NCI-H460 (cell line): Measurements from ENCODE around the gene TTYH3. TPM values are rescaled to one million over a fixed set of nuclear protein-coding genes. Genes with fewer than 3 reads are reported as not detected.
"Not testable (repeated sequence)": the region's sequence is repeated elsewhere in the genome, so short reads cannot be mapped to it uniquely, and the experiment has no call there.

ENCODE experiments used
- DNase-seq: peaks from one replicate; pipeline ENCODE4 v3.0.0-alpha.2; 2016; ENCODE audit warnings: low read depth; ENCODE audit errors: extremely low read depth
- total RNA-seq: library from RNA; depleted of rRNA; stranded (reverse); fragments of >200 nt; shearing (Covaris generic); gene quantifications from 2 replicates; pipeline ENCODE4 v1.2.3, GENCODE V29; 2014

Gene TTYH3
- total RNA-seq, 1 experiment from 2014 or later: 6.0 TPM

- DNase-seq: no peak
These were observed 28.7 kb downstream of the TTYH3 start for GRCh38 chr7:2660359-2661095.

DNA sequence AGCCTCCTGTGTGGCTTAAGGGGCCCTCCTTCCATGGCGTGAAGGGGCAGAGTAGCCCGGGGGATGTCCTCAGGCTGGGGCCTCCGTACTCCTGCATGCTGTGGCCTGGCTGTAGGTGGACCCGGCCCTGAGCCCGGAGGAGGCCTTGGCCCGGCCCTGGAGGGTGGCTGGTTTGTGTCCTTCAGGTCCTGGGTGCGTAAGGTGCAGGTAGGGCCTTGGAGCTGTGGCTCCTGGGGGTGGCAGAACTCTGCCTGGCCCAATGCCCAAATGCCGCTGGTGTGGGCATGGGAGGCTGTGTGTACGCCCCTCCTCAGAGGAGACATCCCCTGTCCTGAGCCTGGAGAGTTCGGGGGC lies 29.3 kb downstream of the TTYH3 start:
- DNase-seq: no peak

DNA sequence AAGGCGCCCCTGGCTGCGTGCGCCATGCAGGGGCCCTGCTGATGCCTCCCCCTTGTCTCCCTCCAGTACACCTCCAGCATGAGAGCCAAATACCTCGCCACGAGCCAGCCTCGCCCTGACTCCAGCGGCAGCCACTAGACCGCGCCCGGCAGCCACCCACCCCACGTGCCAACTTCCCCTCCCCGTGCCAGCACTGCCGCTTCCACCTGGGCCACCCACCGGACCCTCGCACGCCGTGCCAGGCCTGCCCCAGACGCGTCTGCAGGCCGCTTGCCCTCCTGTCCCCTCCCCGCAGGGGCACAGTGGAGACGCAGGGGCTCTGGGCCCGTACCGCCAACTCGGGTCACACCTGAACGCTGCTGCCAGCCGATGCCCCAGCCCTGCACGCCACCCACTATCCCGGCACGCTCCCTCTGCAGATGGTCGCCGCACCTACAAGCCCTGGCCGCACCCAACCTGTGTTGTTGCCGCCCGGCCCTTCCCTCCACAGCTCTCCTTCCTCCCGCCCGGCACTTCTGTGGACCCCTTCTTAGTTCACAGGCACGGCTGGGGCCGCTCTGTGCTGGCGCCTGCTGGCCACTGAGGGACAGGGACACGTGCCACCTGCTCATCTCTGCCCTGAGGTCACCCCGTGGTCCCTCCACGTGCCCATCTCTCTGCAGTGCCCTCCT lies 30.0 kb downstream of the TTYH3 start:
- DNase-seq: no peak

GRCh38 chr7:2662273-2663120 lies 30.7 kb downstream of the TTYH3 start:
- no peak for DNase-seq

GRCh38 chr7:2663121-2663886 lies 31.5 kb downstream of the TTYH3 start:
- DNase-seq: no peak

- no peak for DNase-seq
These were observed 32.2 kb downstream of the TTYH3 start for GRCh38 chr7:2663960-2664359.

- no peak for DNase-seq
These were observed 33.6 kb downstream of the TTYH3 start for GRCh38 chr7:2665359-2665791.

DNA sequence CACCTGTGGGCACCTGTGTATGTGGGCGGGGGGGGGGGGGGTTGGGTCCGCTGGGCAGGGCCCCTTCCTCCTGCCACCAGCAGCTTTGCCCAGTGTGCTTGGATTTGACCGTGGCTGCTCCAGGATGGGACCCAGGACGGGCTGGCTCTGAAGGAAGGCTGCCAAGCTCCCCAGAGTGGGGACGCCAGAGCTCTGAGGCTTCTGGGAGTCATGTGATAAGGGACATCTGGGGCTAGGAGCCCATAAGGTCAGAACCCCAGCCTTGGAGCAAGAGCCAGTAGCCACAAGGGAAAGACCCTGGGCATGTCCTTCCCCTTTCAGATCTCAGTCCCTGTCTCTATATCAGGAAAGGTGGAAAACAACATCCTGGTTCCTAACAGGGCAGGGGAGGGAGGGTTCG lies 34.4 kb downstream of the TTYH3 start:
- no peak for DNase-seq

- DNase-seq: no peak
These were observed 34.9 kb downstream of the TTYH3 start for GRCh38 chr7:2666588-2667250.

GRCh38 chr7:2667843-2668242 lies 36.1 kb downstream of the TTYH3 start:
- DNase-seq: no peak

DNA sequence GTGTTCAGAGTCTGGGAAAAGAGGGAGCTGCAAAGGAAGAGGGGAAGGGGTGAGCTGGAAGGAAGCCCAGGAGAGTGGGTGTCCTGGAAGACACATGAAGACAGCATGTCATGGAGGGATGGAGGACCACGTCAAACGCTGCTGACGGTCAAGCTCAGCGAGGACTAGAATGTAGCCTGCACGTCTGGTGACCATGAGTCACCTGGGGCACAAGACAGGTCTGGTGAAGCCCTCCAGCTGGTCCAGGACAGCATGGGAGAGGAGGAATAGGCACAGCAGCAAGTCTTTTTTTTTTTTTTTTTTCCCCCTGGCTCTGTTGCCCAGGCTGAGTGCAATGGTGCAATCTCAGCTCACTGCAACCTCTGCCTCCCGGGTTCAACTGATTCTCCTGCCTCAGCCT lies 36.6 kb downstream of the TTYH3 start:
- no peak for DNase-seq

DNA sequence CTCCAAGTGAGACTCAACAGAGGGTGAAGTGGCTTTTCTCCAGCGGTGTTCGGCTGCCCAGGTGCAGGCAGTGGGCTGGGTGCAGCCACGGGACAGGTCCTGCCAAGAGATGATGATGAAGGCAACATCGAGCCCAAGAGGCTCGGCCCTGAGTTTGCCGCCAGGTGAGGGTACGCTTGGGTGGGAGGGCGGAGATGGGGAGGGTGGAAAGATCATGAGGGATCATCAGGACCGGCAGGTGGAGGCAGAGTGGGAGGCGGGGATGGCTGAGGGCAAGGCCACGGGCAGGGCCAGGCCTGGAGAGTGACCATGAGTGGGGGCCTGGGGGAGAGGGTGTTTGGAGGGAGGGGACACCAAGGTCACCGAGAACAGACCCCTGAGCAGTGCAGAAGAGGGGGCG lies 38.4 kb downstream of the TTYH3 start:
- no peak for DNase-seq

DNA sequence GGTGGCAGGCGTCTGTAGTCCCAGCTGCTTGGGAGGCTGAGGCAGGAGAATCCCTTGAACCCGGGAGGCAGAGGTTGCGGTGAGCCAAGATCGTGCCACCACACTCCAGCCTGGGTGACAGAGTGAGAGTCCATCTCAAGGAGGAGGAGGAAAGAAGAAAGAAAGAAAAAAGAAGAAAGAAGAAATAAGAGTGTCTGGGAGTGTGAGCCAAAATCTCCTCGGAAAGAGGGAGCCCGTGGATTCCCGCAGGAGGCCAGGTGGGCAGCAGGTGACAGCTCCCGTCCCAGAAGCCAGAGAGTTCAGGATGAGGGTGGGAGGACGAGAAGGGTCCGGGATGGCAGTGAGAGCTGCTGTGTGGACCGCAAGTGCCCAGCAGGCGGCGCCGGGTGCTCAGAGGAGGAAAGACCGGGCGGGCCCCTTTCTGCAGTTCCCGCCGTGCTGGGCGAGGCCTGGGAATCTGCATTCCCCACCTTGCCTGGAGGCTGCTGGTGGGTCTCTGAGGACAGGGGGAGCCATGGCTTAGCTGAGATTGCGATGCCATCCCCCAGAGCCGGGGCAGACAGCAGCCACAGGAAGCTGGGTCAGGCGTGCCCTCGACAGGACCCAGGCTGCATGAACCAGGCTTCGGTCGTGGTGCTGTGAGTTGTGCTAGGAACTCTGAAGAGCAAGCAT lies 39.1 kb downstream of the TTYH3 start:
- peak; percentile 46 for DNase-seq

GRCh38 chr7:2673214-2673613 lies 41.4 kb downstream of the TTYH3 start:
- not testable (repeated sequence) for DNase-seq

GRCh38 chr7:2673934-2674333 lies 42.1 kb downstream of the TTYH3 start:
- no peak for DNase-seq

- no peak for DNase-seq
These were observed 43.5 kb downstream of the TTYH3 start for GRCh38 chr7:2675256-2675764.

GRCh38 chr7:2676576-2676975 lies 44.8 kb downstream of the TTYH3 start:
- DNase-seq: not testable (repeated sequence)

- not testable (repeated sequence) for DNase-seq
These were observed 46.7 kb downstream of the TTYH3 start for GRCh38 chr7:2678454-2678853.
